ENCODE data around the gene PSMA7.

PSMA7 gene

GRCh38 chr20:62131560-62132320 lies 11.5 kb downstream of the PSMA7 start:
- Histone ChIP-seq H3K9ac (ENCODE audit: low read depth, low read length) (no peak overlapping the region), H3K9me3 (ENCODE audit: control insufficient read depth, insufficient read depth, low read length) (no peaks in the 10 kb centered on the region), H3K36me3 (ENCODE audit: insufficient read depth, low read length) (peaks cover 56% of the 10 kb centered on the region), H3K4me1 (ENCODE audit: insufficient read depth, low read length) (no peaks in the 10 kb centered on the region)

GRCh38 chr20:62129731-62130531 lies 13.3 kb downstream of the PSMA7 start:
- Histone ChIP-seq H3K36me3 (ENCODE audit: insufficient read depth, low read length) (peaks cover 51% of the 10 kb centered on the region), H3K4me1 (ENCODE audit: insufficient read depth, low read length) (no peaks in the 10 kb centered on the region), H3K9me3 (ENCODE audit: control insufficient read depth, insufficient read depth, low read length) (no peaks in the 10 kb centered on the region), H3K9ac (ENCODE audit: low read depth, low read length) (no peak overlapping the region)

GRCh38 chr20:62128502-62128901 lies 14.7 kb downstream of the PSMA7 start:
- Histone ChIP-seq H3K36me3 (ENCODE audit: insufficient read depth, low read length) (peaks cover 49% of the 10 kb centered on the region), H3K9me3 (ENCODE audit: control insufficient read depth, insufficient read depth, low read length) (no peaks in the 10 kb centered on the region), H3K9ac (ENCODE audit: low read depth, low read length) (no peak overlapping the region), H3K4me1 (ENCODE audit: insufficient read depth, low read length) (no peaks in the 10 kb centered on the region; the same call in 1 of the 2 replicates)

GRCh38 chr20:62127799-62128198 lies 15.4 kb downstream of the PSMA7 start:
- Histone ChIP-seq H3K9me3 (ENCODE audit: control insufficient read depth, insufficient read depth, low read length) (no peaks in the 10 kb centered on the region), H3K9ac (ENCODE audit: low read depth, low read length) (no peak overlapping the region), H3K36me3 (ENCODE audit: insufficient read depth, low read length) (peaks cover 49% of the 10 kb centered on the region), H3K4me1 (ENCODE audit: insufficient read depth, low read length) (no peaks in the 10 kb centered on the region; the same call in 1 of the 2 replicates)

GRCh38 chr20:62126141-62126540 lies 17.1 kb downstream of the PSMA7 start:
- no peaks in the 10 kb centered on the region for H3K9me3 ChIP-seq (ENCODE audit: control insufficient read depth, insufficient read depth, low read length)
- peaks cover 43% of the 10 kb centered on the region for H3K36me3 ChIP-seq (ENCODE audit: insufficient read depth, low read length)
- no peak overlapping the region for H3K9ac ChIP-seq (ENCODE audit: low read depth, low read length)
- H3K4me1 ChIP-seq (ENCODE audit: insufficient read depth, low read length), result no peaks in the 10 kb centered on the region; the same call in 1 of the 2 replicates

- peaks cover 4% of the 10 kb centered on the region; the same call in 1 of the 2 replicates for H3K4me1 ChIP-seq (ENCODE audit: insufficient read depth, low read length)
- no peaks in the 10 kb centered on the region for H3K9me3 ChIP-seq (ENCODE audit: control insufficient read depth, insufficient read depth, low read length)
- peaks cover 28% of the 10 kb centered on the region for H3K36me3 ChIP-seq (ENCODE audit: insufficient read depth, low read length)
- peak overlapping the region; percentile 72 for H3K9ac ChIP-seq (ENCODE audit: low read depth, low read length)
Measured at GRCh38 chr20:62123450-62124118, 19.6 kb downstream of the PSMA7 start.

GRCh38 chr20:62122654-62123449 lies 20.3 kb downstream of the PSMA7 start:
- peak overlapping the region; percentile 72 for H3K9ac ChIP-seq (ENCODE audit: low read depth, low read length)
- peaks cover 4% of the 10 kb centered on the region; the same call in 1 of the 2 replicates for H3K4me1 ChIP-seq (ENCODE audit: insufficient read depth, low read length)
- H3K36me3 ChIP-seq (ENCODE audit: insufficient read depth, low read length), result peaks cover 21% of the 10 kb centered on the region
- no peaks in the 10 kb centered on the region for H3K9me3 ChIP-seq (ENCODE audit: control insufficient read depth, insufficient read depth, low read length)

- peaks cover 9% of the 10 kb centered on the region for H3K4me1 ChIP-seq (ENCODE audit: insufficient read depth, low read length)
- peaks cover 15% of the 10 kb centered on the region for H3K36me3 ChIP-seq (ENCODE audit: insufficient read depth, low read length)
- peak within 1 kb of the TSS; percentile 74 for H3K9ac ChIP-seq (ENCODE audit: low read depth, low read length)
- H3K9me3 ChIP-seq (ENCODE audit: control insufficient read depth, insufficient read depth, low read length), result no peaks in the 10 kb centered on the region
Measured at GRCh38 chr20:62121776-62122653, 21.2 kb downstream of the PSMA7 start, which contains the start of gene LSM14B. Gene LSM14B, plus strand, starts transcription at chr20:62122475. Its CDS starts 192 bp downstream, at chr20:62122667.

- H3K4me1 ChIP-seq (ENCODE audit: insufficient read depth, low read length), result peaks cover 9% of the 10 kb centered on the region
- peaks cover 8% of the 10 kb centered on the region for H3K36me3 ChIP-seq (ENCODE audit: insufficient read depth, low read length)
- H3K9ac ChIP-seq (ENCODE audit: low read depth, low read length), result peak overlapping the region; percentile 74
- no peaks in the 10 kb centered on the region for H3K9me3 ChIP-seq (ENCODE audit: control insufficient read depth, insufficient read depth, low read length)
Measured at GRCh38 chr20:62120990-62121775, 22.0 kb downstream of the PSMA7 start.

GRCh38 chr20:62120365-62120762 lies 22.8 kb downstream of the PSMA7 start:
- H3K9me3 ChIP-seq (ENCODE audit: control insufficient read depth, insufficient read depth, low read length), result no peaks in the 10 kb centered on the region
- H3K36me3 ChIP-seq (ENCODE audit: insufficient read depth, low read length), result peaks cover 6% of the 10 kb centered on the region; the same call in 1 of the 2 replicates
- H3K4me1 ChIP-seq (ENCODE audit: insufficient read depth, low read length), result peaks cover 9% of the 10 kb centered on the region
- H3K9ac ChIP-seq (ENCODE audit: low read depth, low read length), result no peak overlapping the region

- H3K9me3 ChIP-seq (ENCODE audit: control insufficient read depth, insufficient read depth, low read length), result no peaks in the 10 kb centered on the region
- peaks cover 9% of the 10 kb centered on the region for H3K4me1 ChIP-seq (ENCODE audit: insufficient read depth, low read length)
- H3K36me3 ChIP-seq (ENCODE audit: insufficient read depth, low read length), result peaks cover 6% of the 10 kb centered on the region; the same call in 1 of the 2 replicates
- H3K9ac ChIP-seq (ENCODE audit: low read depth, low read length), result no peak overlapping the region
Measured at GRCh38 chr20:62119591-62120364, 23.4 kb downstream of the PSMA7 start.

- Histone ChIP-seq H3K9me3 (ENCODE audit: control insufficient read depth, insufficient read depth, low read length) (no peaks in the 10 kb centered on the region), H3K9ac (ENCODE audit: low read depth, low read length) (no peak overlapping the region), H3K36me3 (ENCODE audit: insufficient read depth, low read length) (no peaks in the 10 kb centered on the region), H3K4me1 (ENCODE audit: insufficient read depth, low read length) (peaks cover 9% of the 10 kb centered on the region)
Measured at GRCh38 chr20:62119115-62119514, 24.1 kb downstream of the PSMA7 start.

All from ES-I3 (cell line).